Breast epithelium (tissue), 3 donors: Measurements from ENCODE around the gene NEDD9.

Source experiments
- CTCF ChIP-seq, 3 donors: fragments of 450-650 bp; IDR thresholded peaks; one replicate each; pipeline ENCODE4 v1.5.1; 2016 to 2017; ENCODE audit warnings: antibody characterized with exemption in 3 of 3, mild to moderate bottlenecking in 3 of 3, moderate library complexity in 3 of 3
- POLR2AphosphoS5 ChIP-seq, 3 donors: sonication (generic); formaldehyde crosslinking; IDR thresholded peaks; one replicate each; pipeline ENCODE4 v1.6.1; 2017; ENCODE audit warnings: antibody characterized with exemption in 3 of 3

GRCh38 chr6:11276228-11276627, 43.8 kb upstream of the NEDD9 start:
- TF ChIP-seq POLR2AphosphoS5 (IDR thresholded peaks at IDR 0.05) (no peak), CTCF (IDR thresholded peaks at IDR 0.05) (no peak)
